Osteoblast (primary cell): ENCODE results near the gene LEFTY2. TPM values are rescaled to one million over a fixed set of nuclear protein-coding genes. Genes with fewer than 3 reads are reported as not detected.
"Not testable (repeated sequence)": the region's sequence is repeated elsewhere in the genome, so short reads cannot be mapped to it uniquely, and the experiment has no call there.

Experiments
- DNase-seq: peaks from one replicate; pipeline ENCODE4 v3.0.0; 2011; ENCODE audit warnings: low spot score, mixed read lengths; ENCODE audit not compliant: insufficient read length; ENCODE audit errors: missing footprints
- H2AFZ ChIP-seq: 2 replicates; pipeline ENCODE4 v1.6.0; 2011; ENCODE audit warnings: mild to moderate bottlenecking, low read length
- H3K27ac ChIP-seq: 2 replicates; pipeline ENCODE4 v1.5.1; 2011; ENCODE audit warnings: mild to moderate bottlenecking, low read depth, low read length, moderate library complexity
- H3K27me3 ChIP-seq: 2 replicates; pipeline ENCODE4 v1.6.0; 2012; ENCODE audit warnings: mild to moderate bottlenecking, control low read depth, inconsistent platforms, low read length, moderate library complexity; ENCODE audit not compliant: insufficient read depth
- H3K36me3 ChIP-seq: 2 replicates; pipeline ENCODE4 v1.5.1; 2011; ENCODE audit warnings: mild to moderate bottlenecking, low read length, control low read depth, moderate library complexity; ENCODE audit not compliant: insufficient read depth
- H3K4me1 ChIP-seq: 2 replicates; pipeline ENCODE4 v1.5.1; 2011; ENCODE audit warnings: mild to moderate bottlenecking, low read length, control low read depth, moderate library complexity; ENCODE audit not compliant: insufficient read depth
- H3K4me2 ChIP-seq: 2 replicates; pipeline ENCODE4 v1.6.0; 2011; ENCODE audit warnings: mild to moderate bottlenecking, low read length; ENCODE audit not compliant: insufficient read depth
- H3K4me3 ChIP-seq: fragments of 200-600 bp; sonication (generic); 3 replicates; pipeline ENCODE4 v1.5.1; 2012; ENCODE audit warnings: mild to moderate bottlenecking, low read length, inconsistent platforms; ENCODE audit not compliant: insufficient read depth
- H3K79me2 ChIP-seq: 2 replicates; pipeline ENCODE4 v1.6.0; 2012; ENCODE audit warnings: mild to moderate bottlenecking, low read length, control low read depth, inconsistent platforms; ENCODE audit not compliant: insufficient read depth
- H3K9me3 ChIP-seq: 2 replicates; pipeline ENCODE4 v1.5.1; 2011; ENCODE audit warnings: low read depth, low read length, control low read depth
- H4K20me1 ChIP-seq: 2 replicates; pipeline ENCODE4 v1.6.0; 2012; ENCODE audit warnings: mild to moderate bottlenecking, low read length, control low read depth; ENCODE audit not compliant: insufficient read depth
- total RNA-seq: library from RNA; depleted of rRNA; stranded (reverse); fragments of >200 nt; gene quantifications from 2 replicates; pipeline ENCODE4 v1.2.3, GENCODE V29; 2012
- TF ChIP-seq, protein P1 (sequence below): IDR thresholded peaks from 2 replicates; pipeline ENCODE4 v1.5.1; 2011; ENCODE audit warnings: mild to moderate bottlenecking, low read depth, low read length, moderate library complexity; ENCODE audit errors: extremely low read depth

Gene LEFTY2
- total RNA-seq, 1 donor: not detected

- no peaks in the 10 kb centered on the region for H3K4me1 ChIP-seq
- no peak overlapping the region for H3K4me2 ChIP-seq
- no peaks in the 10 kb centered on the region for H3K9me3 ChIP-seq
- TF ChIP-seq, protein P1, sequence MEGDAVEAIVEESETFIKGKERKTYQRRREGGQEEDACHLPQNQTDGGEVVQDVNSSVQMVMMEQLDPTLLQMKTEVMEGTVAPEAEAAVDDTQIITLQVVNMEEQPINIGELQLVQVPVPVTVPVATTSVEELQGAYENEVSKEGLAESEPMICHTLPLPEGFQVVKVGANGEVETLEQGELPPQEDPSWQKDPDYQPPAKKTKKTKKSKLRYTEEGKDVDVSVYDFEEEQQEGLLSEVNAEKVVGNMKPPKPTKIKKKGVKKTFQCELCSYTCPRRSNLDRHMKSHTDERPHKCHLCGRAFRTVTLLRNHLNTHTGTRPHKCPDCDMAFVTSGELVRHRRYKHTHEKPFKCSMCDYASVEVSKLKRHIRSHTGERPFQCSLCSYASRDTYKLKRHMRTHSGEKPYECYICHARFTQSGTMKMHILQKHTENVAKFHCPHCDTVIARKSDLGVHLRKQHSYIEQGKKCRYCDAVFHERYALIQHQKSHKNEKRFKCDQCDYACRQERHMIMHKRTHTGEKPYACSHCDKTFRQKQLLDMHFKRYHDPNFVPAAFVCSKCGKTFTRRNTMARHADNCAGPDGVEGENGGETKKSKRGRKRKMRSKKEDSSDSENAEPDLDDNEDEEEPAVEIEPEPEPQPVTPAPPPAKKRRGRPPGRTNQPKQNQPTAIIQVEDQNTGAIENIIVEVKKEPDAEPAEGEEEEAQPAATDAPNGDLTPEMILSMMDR: no peak
- H3K27me3 ChIP-seq: peaks cover 3% of the 10 kb centered on the region
- no peak for DNase-seq
- no peaks in the 10 kb centered on the region for H3K79me2 ChIP-seq
- no peak overlapping the region for H3K27ac ChIP-seq
- no peaks in the 10 kb centered on the region for H4K20me1 ChIP-seq
- H3K4me3 ChIP-seq: no peak overlapping the region
- H2AFZ ChIP-seq: no peak overlapping the region
- H3K36me3 ChIP-seq: no peaks in the 10 kb centered on the region
Observed at GRCh38 chr1:225941942-225942222, 862 bp upstream of the LEFTY2 start.

DNA sequence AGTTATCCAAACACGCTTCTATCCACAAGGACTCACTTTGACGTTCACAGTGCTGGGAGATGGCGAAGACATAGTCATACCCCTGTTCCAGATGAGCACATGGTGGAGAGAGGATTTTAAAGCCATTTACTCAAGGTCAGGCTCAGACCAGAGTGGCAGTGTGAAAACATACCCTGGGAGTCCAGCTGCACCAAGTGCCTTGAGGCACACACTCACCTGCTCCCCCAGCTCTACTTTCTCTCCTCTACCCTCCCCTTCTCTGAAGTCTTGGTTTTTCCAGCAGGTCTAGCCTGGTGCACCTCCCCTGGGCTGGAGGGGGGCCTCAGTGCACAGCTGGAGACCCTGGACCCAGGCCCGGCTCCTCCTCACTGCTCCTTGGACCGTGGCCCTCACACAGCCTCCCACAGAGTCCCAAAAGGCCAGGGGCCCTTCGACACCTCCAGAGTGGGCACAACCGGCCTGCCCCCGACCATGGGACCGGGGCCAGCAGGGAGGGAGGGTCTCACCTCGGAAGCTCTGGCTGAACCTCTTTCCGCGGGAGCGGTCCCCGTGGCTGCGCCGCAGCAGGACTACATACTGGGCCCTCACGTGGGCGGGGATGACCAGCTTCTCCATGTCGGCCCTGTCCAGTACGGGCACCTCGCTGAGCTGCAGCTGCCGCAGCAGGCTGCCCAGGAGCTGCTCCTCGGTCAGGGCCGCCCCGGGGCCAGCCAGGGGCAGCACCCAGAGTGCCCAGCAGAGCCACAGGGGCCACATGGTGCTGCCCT, 452 bp downstream of the LEFTY2 start:
- no peaks in the 10 kb centered on the region for H4K20me1 ChIP-seq
- TF ChIP-seq, protein P1: no peak
- no peaks in the 10 kb centered on the region for H3K79me2 ChIP-seq
- H3K27ac ChIP-seq: no peak overlapping the region
- H3K27me3 ChIP-seq: no peaks in the 10 kb centered on the region
- H3K4me1 ChIP-seq: no peaks in the 10 kb centered on the region
- H3K9me3 ChIP-seq: no peaks in the 10 kb centered on the region
- no peak overlapping the region for H3K4me2 ChIP-seq
- peak; percentile 81 for DNase-seq
- no peak overlapping the region for H3K4me3 ChIP-seq
- no peak overlapping the region for H2AFZ ChIP-seq
- H3K36me3 ChIP-seq: no peaks in the 10 kb centered on the region

GRCh38 chr1:225939939-225940310, 1.1 kb downstream of the LEFTY2 start:
- not testable (repeated sequence) for H3K79me2 ChIP-seq

DNA sequence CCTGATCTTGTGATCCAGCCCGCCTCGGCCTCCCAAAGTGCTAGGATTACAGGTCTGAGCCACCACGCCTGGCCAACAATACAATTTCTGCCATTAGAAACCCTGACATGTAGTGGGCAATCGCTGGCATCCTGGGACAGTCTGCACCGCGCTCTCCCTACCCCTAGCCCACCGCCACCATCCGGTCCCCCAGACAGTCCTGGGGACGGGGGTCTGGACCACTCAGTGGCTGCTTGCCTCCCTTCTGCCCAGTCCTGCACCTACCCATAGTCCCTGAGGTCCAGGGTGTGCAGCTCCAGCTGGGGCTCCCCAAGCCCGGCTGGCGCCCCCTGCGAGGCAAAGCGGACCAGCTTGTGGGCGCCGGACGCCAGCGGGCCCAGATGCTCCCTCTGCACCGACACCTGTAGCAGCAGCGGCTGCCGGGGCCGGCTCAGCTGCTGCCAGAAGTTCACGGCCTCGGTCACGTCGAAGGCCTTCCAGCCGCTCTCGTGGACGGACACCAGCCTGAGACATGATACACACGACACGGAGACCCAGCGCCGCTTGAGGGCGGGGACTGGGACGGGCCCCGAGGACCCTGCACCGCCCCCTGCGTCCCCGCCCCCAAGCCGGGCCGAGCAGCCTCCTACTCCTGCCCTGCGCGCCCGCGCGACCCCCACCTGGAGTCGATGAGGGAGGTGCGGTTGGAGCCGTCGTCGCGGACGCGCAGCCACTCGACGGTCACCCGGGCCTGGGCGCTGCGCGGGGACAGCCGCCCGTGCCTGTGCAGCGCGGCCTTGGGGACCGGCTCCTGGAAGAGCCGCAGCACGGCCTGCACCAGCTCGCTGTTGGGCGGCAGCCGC, 1.7 kb downstream of the LEFTY2 start:
- not testable (repeated sequence) for DNase-seq, H3K27ac ChIP-seq, H3K79me2 ChIP-seq, H3K4me2 ChIP-seq, H3K4me1 ChIP-seq, H4K20me1 ChIP-seq, H3K27me3 ChIP-seq, H3K36me3 ChIP-seq, H3K9me3 ChIP-seq, H3K4me3 ChIP-seq, H2AFZ ChIP-seq

More at GRCh38 chr1:225939939-225940310, 1.1 kb downstream of the LEFTY2 start:
- not testable (repeated sequence) for H3K4me3 ChIP-seq, H3K4me1 ChIP-seq, H2AFZ ChIP-seq, H4K20me1 ChIP-seq, H3K27me3 ChIP-seq, H3K36me3 ChIP-seq, DNase-seq, H3K27ac ChIP-seq, H3K4me2 ChIP-seq, H3K9me3 ChIP-seq
